Astrocyte (in vitro differentiated cells and primary cell): ENCODE data around the gene DNLZ.

Experiments used
- CTCF ChIP-seq: IDR thresholded peaks from 2 replicates; pipeline ENCODE4 v1.5.1; 2011; ENCODE audit warnings: low read depth, mild to moderate bottlenecking, inconsistent platforms, low read length, moderate library complexity; ENCODE audit not compliant: insufficient read depth
- EZH2 ChIP-seq: IDR thresholded peaks from 2 replicates; pipeline ENCODE4 v1.6.1; 2012; ENCODE audit warnings: mild to moderate bottlenecking, low read length, inconsistent platforms; ENCODE audit not compliant: insufficient read depth

DNA sequence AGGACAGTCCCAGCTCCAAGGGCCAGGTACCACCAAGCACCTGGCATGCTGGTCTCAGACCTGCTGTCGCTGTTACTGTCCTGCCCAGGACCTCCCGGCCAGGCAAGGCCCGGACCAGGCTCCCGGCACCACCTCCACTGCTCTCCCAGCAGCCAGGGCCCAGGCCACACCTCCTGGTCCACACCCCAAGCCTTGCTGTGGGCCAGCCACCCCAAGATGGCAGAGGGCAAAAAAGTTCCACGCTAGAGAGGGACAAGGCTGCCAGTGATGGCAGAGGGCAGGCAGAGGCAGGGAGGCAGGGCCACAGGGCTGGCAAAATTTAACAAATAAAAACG lies 1.1 kb downstream of the DNLZ start:
- TF ChIP-seq EZH2 (no peak), CTCF (no peak)
